NB4 (cell line): Measurements from ENCODE around the gene FXR2.

ENCODE experiments used
- DNase-seq: peaks from one replicate; pipeline ENCODE4 v3.0.0; 2010; ENCODE audit warnings: low read depth
- H3K4me3 ChIP-seq: one replicate; pipeline ENCODE4 v1.5.1; 2011; ENCODE audit warnings: mild to moderate bottlenecking, low read depth, low read length, moderate library complexity
- MAX ChIP-seq: IDR thresholded peaks from 2 replicates; pipeline ENCODE4 v1.6.1; 2011; ENCODE audit warnings: low read depth, low read length
- MYC ChIP-seq: IDR thresholded peaks from 2 replicates; pipeline ENCODE4 v1.6.1; 2011; ENCODE audit warnings: low read depth, low read length
- POLR2A ChIP-seq: IDR thresholded peaks from 2 replicates; pipeline ENCODE4 v1.6.1; 2011; ENCODE audit warnings: mild to moderate bottlenecking; ENCODE audit not compliant: insufficient read length; ENCODE audit errors: extremely low read depth
- TF ChIP-seq, protein P1 (sequence below): IDR thresholded peaks from one replicate; pipeline ENCODE4 v1.5.1; 2012; ENCODE audit warnings: low read depth, low read length

Gene FXR2

GRCh38 chr17:7579834-7580603, 34.7 kb downstream of the FXR2 start:
- no peak for DNase-seq
- H3K4me3 ChIP-seq, result peak overlapping the region; percentile 46
- no peak for TF ChIP-seq MAX
- TF ChIP-seq, protein P1, sequence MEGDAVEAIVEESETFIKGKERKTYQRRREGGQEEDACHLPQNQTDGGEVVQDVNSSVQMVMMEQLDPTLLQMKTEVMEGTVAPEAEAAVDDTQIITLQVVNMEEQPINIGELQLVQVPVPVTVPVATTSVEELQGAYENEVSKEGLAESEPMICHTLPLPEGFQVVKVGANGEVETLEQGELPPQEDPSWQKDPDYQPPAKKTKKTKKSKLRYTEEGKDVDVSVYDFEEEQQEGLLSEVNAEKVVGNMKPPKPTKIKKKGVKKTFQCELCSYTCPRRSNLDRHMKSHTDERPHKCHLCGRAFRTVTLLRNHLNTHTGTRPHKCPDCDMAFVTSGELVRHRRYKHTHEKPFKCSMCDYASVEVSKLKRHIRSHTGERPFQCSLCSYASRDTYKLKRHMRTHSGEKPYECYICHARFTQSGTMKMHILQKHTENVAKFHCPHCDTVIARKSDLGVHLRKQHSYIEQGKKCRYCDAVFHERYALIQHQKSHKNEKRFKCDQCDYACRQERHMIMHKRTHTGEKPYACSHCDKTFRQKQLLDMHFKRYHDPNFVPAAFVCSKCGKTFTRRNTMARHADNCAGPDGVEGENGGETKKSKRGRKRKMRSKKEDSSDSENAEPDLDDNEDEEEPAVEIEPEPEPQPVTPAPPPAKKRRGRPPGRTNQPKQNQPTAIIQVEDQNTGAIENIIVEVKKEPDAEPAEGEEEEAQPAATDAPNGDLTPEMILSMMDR, result no peak
- TF ChIP-seq MYC, result no peak
- no peak for TF ChIP-seq POLR2A

DNA sequence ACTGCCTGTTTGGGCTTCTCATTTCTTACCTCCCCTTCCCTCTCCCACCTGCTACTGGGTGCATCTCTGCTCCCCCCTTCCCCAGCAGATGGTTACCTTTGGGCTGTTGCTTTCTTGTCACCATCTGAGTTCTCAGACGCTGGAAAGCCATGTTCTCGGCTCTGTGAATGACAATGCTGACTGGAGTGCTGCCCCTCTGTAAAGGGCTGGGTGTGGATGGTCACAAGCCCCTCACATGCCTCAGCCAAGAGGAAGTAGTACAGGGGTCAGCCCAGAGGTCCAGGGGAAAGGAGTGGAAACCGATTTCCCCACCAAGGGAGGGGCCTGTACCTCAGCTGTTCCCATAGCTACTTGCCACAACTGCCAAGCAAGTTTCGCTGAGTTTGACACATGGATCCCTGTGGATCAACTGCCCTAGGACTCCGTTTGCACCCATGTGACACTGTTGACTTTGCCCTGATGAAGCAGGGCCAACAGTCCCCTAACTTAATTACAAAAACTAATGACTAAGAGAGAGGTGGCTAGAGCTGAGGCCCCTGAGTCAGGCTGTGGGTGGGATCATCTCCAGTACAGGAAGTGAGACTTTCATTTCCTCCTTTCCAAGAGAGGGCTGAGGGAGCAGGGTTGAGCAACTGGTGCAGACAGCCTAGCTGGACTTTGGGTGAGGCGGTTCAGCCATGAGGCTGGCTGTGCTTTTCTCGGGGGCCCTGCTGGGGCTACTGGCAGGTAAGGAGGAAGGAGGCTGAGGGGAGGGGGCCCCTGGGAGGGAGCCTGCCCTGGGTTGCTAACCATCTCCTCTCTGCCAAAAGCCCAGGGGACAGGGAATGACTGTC, 35.5 kb downstream of the FXR2 start, which contains the start of gene CD68:
Gene CD68 (plus strand): TSS at position 638 of the 833 bp plus-strand sequence. CDS start 40 bp downstream, at position 678.
- H3K4me3 ChIP-seq, result peak within 1 kb of the TSS; percentile 46

DNA sequence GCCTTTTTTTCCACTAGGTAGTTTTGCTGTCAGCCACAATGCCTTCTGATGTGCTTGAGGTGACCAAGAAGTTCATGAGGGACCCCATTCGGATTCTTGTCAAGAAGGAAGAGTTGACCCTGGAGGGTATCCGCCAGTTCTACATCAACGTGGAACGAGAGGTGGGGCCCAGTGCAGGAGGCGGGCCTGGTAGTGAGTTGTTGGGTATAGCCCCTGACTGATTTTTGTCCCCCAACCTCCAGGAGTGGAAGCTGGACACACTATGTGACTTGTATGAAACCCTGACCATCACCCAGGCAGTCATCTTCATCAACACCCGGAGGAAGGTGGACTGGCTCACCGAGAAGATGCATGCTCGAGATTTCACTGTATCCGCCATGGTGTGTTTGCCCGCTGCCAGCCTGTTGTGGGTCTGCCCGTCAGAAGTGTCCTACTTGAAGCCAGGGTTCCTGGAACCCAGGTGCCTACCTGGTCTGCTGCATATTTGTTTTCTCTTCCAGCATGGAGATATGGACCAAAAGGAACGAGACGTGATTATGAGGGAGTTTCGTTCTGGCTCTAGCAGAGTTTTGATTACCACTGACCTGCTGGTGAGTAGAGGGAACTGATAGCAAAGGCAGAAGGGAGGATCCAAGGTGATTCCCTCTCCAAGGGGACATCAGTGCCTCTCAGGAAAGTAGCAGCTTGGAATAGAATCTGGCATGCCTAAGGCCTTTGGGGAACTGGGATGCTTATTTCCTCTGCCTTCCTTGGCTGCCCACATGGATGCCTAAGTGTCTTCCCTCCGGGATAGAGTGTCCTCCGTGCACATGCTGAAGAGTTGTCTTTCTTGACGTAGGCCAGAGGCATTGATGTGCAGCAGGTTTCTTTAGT, 37.1 kb downstream of the FXR2 start:
- no peak overlapping the region for H3K4me3 ChIP-seq
- no peak for DNase-seq
- no peak for TF ChIP-seq MYC
- TF ChIP-seq POLR2A, result no peak
- TF ChIP-seq, protein P1, result no peak
- no peak for TF ChIP-seq MAX

More for the DNA sequence above, 35.5 kb downstream of the FXR2 start, which contains the start of gene CD68:
- DNase-seq, result peak; percentile 94
- TF ChIP-seq POLR2A (peak; percentile 70), MAX (peak; percentile 92), MYC (peak; percentile 91)
- TF ChIP-seq, protein P1, result no peak

DNA sequence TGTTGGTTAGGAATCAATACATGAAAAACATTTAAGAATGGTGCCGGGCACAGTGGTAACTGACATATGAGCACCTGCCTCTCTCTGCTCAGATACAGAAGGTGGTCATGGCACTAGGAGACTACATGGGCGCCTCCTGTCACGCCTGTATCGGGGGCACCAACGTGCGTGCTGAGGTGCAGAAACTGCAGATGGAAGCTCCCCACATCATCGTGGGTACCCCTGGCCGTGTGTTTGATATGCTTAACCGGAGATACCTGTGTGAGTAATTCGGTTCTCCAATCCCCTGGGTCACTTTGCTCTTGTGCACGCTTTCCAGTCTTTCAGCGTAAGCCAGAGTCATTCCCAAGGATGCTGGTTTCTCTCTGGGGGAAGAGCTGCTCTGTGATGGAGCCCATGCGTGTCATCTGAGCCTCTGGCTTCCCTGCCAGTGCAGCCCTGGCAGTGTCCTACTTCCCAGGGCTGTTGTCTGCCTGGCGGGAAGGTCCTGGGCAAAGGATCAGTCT, 38.2 kb downstream of the FXR2 start:
- H3K4me3 ChIP-seq, result peak overlapping the region; percentile 99
- TF ChIP-seq MAX, result no peak
- TF ChIP-seq, protein P1, result no peak
- TF ChIP-seq POLR2A, result no peak
- TF ChIP-seq MYC, result no peak
- DNase-seq, result no peak

DNA sequence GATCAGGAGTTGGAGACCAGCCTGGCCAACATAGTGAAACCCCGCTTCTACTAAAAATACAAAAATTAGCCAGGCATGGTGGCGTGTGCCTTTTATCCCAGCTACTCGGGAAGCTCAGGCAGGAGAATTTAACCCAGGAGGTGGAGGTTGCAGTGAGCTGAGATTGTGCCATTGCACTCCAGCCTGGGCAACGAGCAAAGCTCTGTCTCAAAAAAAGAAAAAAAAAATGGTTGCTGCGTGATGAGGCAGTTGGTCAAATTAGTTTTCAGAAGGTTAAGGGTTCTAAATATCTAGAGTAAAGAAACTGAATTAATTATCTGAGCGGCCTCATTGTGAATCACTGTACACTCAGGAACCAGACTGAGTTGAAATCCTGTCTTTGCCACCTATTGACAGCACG, 38.7 kb downstream of the FXR2 start:
- peak overlapping the region; percentile 99 for H3K4me3 ChIP-seq
- TF ChIP-seq MYC, result no peak
- no peak for TF ChIP-seq MAX
- TF ChIP-seq POLR2A, result no peak
- TF ChIP-seq, protein P1, result no peak
- DNase-seq, result no peak
